Left ventricle myocardium superior (tissue), 1 donor: ENCODE measurements around the gene VBP1. TPM values are rescaled to one million over a fixed set of nuclear protein-coding genes. Genes with fewer than 3 reads are reported as not detected.
"Not testable (repeated sequence)": the region's sequence is repeated elsewhere in the genome, so short reads cannot be mapped to it uniquely, and the experiment has no call there.

Source experiments
- ATAC-seq: fragments of 200-7000 bp; cut with Tn5 transposase; one replicate; pipeline ENCODE4 v1.9.1; 2020; ENCODE audit warnings: mild to moderate bottlenecking, moderate library complexity
- DNase-seq: peaks from one replicate; pipeline ENCODE4 v3.0.0-alpha.2; 2020
- intact Hi-C: fragments of 100-400 bp; cut with micrococcal nuclease; formaldehyde crosslinking; loops from one replicate; pipeline ENCODE4 v1.11.0; 2022
- long read RNA-seq: library from polyadenylated mRNA; unstranded; transcript quantifications from one replicate; pipeline ENCODE4 v2.0.0, GENCODE V29; 2021
- total RNA-seq: library from RNA; stranded (reverse); fragmentation: NEBNext Ultra II Directional; extraction: Animal tissue kit (Norgen Biotek cat#: 25700); gene quantifications from one replicate; pipeline ENCODE4 v1.2.1, GENCODE V29; 2021
- donor health status: DM: no; HTN: yes; CAD: no; lungs with severe emphysema.

VBP1 gene, protein sequence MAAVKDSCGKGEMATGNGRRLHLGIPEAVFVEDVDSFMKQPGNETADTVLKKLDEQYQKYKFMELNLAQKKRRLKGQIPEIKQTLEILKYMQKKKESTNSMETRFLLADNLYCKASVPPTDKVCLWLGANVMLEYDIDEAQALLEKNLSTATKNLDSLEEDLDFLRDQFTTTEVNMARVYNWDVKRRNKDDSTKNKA
- 68.6 TPM for total RNA-seq
- long read RNA-seq, transcript VBP1-201 (6 exons, 1,686 nt) = major isoform, 108 of 116 reads
- long read RNA-seq, partial matches to known transcripts = 3 of 116 reads
- long read RNA-seq, other reads (novel, unspliced or antisense) = 5 of 116 reads

DNA sequence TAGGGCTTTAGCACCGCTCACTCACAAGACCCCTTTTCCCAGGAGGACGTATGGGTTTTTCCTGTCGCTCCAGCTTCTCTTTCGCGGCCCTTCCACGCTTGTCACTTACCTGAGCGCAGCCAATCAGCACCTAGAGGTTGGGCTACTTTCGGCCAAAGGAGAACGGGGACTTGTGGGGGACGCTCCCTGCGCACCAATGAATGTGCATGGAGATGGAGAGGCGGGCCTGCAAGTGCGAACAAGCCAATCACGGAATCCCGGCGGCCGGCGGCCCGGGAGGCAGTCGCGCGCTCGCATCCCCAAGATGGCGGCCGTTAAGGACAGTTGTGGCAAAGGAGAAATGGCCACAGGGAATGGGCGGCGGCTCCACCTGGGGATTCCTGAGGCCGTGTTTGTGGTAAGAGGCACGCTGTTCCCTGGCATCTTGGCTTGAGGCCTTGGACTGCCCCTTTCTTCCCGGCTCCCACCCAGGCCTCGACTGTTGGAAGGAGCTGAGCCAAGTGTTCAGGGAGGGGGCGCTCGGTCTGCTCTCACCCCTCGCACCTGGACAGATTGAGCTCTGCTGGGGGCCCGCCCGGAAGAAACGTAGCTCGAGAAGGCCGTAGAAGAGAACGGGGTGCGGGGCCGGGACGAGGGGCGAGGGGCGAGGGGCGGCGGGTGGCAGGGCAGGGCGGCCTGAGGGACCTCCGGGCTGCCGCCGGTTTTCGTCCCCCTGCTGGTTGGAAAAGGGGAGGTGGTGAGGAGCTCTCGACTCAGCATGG is at the start of gene VBP1:
Gene VBP1 (plus strand): TSS at position 282 of the 761 bp plus-strand sequence. CDS start 23 bp downstream, at position 305.
- ATAC-seq = peak; percentile 99
- intact Hi-C loops = no loop called here

GRCh38 chrX:155169881-155170280 is 46.4 kb upstream of the VBP1 start:
- intact Hi-C loops = no loop called here
- no peak for DNase-seq
- ATAC-seq = no peak

More for the DNA sequence above, at the start of gene VBP1:
- peak; percentile 92 for DNase-seq

GRCh38 chrX:155179346-155179997 is 36.8 kb upstream of the VBP1 start:
- no peak for DNase-seq
- intact Hi-C loops = no loop called here
- ATAC-seq = no peak

GRCh38 chrX:155188786-155189185 is 27.5 kb upstream of the VBP1 start:
- no peak for DNase-seq
- intact Hi-C loops = no loop called here
- ATAC-seq = no peak

DNA sequence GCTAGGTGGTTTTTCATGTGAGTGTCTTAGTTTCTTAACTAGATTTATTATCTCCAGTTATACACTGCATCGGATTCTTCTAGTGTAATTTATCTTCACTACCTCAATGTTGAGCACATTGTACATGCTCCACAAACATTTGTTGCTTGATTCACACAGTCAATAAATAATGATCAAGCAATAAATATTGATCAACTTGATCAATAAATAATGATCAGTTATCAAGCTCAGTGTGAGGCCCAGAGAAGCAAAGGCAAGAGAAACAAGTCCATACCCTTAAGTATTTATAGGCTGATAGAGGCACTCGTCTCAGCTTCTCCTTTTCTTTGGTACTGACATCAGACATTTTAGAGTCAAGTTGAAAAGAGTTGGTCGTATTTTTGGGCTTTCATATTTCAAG is 5.1 kb upstream of the VBP1 start:
- intact Hi-C loops = no loop called here
- no peak for DNase-seq
- ATAC-seq = no peak

GRCh38 chrX:155213731-155214130 is 2.5 kb upstream of the VBP1 start:
- no peak for ATAC-seq
- intact Hi-C loops = no loop called here
- no peak for DNase-seq

DNA sequence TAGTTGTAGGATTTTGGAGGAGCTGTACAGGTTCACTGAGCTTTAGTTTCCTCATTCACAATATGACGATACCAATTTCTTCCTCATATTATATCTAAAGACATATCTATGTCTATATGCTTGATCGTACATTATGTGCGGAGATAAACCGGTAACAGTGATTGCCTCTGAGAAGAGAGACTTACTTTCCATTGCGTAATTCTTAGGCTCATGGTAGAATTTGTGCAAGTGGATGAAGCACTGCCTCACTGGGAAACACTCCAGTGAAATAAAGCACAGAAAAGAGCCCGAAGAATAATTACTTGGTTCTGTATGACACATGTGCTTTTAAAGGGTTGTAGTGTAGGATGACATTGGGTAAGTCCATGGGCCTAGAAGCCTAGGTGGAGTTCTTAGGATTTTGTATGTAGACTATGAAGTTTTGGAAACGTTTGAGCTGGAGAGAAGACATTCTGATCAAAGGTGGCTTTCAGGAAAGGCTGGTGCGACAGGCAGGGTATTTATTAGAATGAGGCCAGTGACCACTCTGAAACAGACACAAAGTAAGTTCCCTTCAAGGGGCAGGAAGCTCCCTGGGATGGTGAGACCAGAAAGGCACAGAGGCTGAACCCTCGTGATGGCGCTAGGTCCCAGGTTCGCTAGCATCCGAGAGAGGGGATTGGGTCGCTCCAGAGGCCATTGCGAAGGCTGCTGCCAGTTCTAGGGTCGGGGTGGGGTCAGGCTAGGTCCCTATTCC is 649 bp upstream of the VBP1 start:
- DNase-seq (no peak), ATAC-seq (peak; percentile 31)
- intact Hi-C loops = no loop called here

GRCh38 chrX:155216940-155217440 is 730 bp downstream of the VBP1 start:
- no peak for ATAC-seq
- intact Hi-C loops = no loop called here

DNA sequence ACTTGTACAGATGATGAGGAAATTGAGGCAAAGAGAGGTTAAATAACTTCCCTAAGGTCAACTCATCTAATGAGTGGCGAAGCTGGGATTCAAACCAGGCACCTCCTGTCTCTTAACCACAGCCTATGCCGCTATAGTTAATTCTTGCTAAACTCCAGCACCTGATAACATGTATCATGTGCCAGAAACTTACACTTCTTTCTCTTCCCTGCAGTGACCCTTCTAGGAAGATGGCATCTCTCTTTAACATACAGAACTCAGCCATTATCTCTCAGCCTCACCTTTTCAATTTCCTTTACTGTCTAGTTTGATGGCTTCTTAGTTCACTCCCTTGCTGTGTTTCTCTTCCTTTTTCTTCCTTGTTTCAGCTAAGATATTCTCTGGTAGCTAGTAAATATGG is 2.5 kb downstream of the VBP1 start:
- no peak for DNase-seq
- intact Hi-C loops = no loop called here
- no peak for ATAC-seq

More at GRCh38 chrX:155216940-155217440, 730 bp downstream of the VBP1 start:
- no peak for DNase-seq

- intact Hi-C loops = no loop called here
- ATAC-seq = no peak
- no peak for DNase-seq
These were observed 5.1 kb downstream of the VBP1 start for GRCh38 chrX:155221351-155221750.

GRCh38 chrX:155223746-155224145 is 7.5 kb downstream of the VBP1 start:
- DNase-seq, intact Hi-C loops, ATAC-seq: not testable (repeated sequence)

DNA sequence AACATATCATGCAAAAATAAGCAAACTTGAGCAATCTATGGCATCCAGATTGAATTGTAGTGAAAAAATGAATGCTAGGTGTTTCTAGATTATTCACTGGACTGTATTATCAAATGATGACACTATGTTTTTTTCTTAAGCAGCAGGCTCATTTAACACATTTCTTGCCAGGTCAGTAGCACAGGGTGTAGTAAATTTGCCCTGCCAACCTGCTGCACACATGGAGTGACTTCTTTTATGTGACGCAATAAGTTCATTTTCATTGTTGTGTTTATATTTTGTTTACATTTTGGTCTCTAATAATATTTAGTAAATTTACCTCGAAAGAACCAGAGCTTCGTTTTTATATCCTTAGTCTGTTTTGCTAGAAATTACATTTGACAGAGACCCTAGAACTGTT is 9.5 kb downstream of the VBP1 start:
- intact Hi-C loops = no loop called here
- ATAC-seq (no peak), DNase-seq (no peak)

GRCh38 chrX:155231163-155231562 is 14.9 kb downstream of the VBP1 start:
- DNase-seq (no peak), ATAC-seq (no peak)
- intact Hi-C loops = no loop called here

GRCh38 chrX:155235891-155236290 is 19.6 kb downstream of the VBP1 start:
- intact Hi-C loops = no loop called here

DNA sequence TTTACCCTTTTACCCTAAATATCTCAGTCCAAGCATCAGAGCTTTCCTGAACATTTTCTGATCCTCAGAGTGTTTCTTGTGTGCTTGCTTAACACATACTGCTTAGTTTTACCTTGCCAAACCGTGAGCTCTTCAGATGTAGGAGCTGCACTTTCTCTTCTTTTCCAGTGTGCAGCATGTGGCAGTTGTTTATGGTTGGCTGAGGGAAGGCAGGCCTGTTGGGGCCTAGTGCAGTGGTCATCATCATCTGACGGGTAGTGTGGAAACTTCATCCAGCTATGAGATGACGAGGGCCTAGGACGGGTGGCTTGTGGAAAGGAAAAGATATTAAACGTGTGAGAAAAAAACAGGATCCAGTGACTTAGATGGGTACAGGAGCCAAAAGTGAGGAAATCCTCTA is 21.5 kb downstream of the VBP1 start:
- intact Hi-C loops = no loop called here
- no peak for ATAC-seq
- no peak for DNase-seq

More at GRCh38 chrX:155235891-155236290, 19.6 kb downstream of the VBP1 start:
- DNase-seq (no peak), ATAC-seq (no peak)

- ATAC-seq = no peak
- intact Hi-C loops = no loop called here
- DNase-seq = no peak
These were observed 26.0 kb downstream of the VBP1 start for GRCh38 chrX:155242300-155242699.

GRCh38 chrX:155246748-155247147 is 30.5 kb downstream of the VBP1 start:
- ATAC-seq (no peak), DNase-seq (no peak)
- intact Hi-C loops = no loop called here

GRCh38 chrX:155247497-155247896 is 31.2 kb downstream of the VBP1 start:
- DNase-seq (no peak), ATAC-seq (no peak)
- intact Hi-C loops = no loop called here

DNA sequence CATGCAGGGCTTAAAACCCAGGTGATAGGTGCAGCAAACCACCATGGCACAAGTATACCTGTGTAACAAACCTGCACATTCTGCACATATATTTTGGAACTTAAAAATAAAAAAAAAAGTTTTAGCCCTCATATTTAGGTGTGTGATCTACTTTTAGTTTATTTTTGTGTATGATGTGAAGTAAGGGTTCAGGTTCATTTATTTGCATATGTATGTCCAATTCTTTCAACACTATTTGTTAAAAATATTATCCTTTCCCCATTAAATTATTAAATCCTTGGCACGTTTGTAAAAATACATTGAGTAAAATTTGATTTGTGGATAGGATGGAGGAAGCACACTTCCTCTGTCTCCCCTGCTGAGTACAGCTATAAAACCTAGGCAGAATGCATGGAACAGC is 35.1 kb downstream of the VBP1 start:
- ATAC-seq = no peak
- intact Hi-C loops = no loop called here
- no peak for DNase-seq
